Right renal pelvis (tissue), 4 donors: ENCODE measurements around the gene LY6G5C. TPM values are rescaled to one million over a fixed set of nuclear protein-coding genes. Genes with fewer than 3 reads are reported as not detected.

ENCODE experiments used
- DNase-seq, 4 donors: peaks; one replicate each; pipeline ENCODE4 v3.0.0-alpha.2; 2013; ENCODE audit warnings: low read depth in 4 of 4, low spot score in 3 of 4, missing footprints in 1 of 4
- polyA plus RNA-seq, 4 donors: library from polyadenylated mRNA; unstranded; fragments of 120-200 nt; gene quantifications; one replicate each; pipeline ENCODE4 v1.2.1, GENCODE V29; 2013; ENCODE audit not compliant: insufficient read length in 4 of 4

LY6G5C gene
- polyA plus RNA-seq, 4 donors = 2.4 to 3.3 (median 2.7) TPM

DNA sequence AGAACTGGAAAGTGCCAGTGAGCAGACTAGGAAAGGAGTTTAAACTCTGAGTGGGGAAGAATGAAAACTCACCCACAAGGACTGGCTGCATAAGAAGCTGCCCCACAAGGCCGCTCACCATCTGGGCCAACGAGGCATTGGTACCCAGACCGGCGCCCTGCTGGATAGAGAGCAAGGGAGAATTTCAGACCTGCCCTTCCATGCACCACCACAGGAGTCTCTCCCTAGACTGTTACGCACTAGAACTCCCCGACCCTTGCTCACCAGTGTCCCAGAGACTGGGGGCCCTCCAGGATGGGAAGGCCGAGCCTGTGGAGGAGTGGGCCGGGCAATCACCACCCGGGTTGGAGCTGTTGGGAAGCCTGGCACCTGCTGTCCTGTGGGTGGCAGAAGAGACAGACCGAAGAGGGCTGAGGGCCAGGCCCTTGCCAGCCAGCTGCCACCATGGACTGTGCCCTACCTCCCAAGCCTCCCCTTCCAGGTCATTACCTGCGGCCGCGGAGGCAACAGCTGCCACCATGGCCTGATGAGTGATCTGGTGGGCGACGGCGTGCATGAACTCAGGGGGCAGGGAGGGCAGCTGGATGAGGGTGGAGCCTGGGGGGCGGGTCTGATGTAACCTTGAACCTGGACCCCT, 36.9 kb downstream of the LY6G5C start:
- no peak for DNase-seq

- DNase-seq = no peak
Observed at GRCh38 chr6:31642798-31643570, 37.9 kb downstream of the LY6G5C start.

DNA sequence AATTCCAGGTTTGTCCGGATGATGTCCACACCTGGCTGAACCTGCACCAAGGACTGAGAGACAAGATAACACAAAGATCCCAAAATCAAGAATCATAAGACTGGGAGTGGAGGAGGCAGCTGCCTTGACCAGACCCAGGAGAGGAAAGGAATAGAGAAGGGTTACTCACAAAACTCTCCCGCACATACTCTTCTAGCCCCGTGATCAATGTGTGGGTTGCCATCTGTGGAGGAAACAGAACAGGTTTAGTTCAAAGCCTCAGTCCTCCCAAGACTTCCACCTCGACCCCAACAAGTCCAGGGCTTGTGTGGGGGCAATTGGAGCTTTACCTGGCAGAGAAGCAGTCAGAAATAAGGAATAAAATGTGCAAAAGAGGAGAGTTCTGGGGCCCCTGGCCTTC, 39.5 kb downstream of the LY6G5C start:
- no peak for DNase-seq

DNA sequence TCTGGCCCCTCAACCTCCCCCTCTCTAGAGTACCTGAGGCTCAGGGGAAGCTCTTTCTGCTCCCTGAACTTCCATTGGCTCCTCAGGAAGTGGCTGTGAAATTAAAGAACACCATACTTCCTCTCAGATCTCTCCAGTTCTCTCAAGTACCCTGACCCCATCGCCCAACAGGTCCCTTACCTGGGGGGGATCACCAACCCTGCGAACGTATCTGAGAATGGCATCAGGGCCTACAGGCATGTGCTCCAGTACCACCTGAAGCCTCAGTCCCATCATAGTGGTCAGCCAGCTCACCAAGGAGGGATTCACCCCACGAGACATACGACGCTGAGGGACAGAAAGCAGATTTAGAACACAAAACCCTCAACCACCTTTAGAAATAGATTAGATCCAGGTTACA, 40.3 kb downstream of the LY6G5C start:
- DNase-seq = no peak

DNA sequence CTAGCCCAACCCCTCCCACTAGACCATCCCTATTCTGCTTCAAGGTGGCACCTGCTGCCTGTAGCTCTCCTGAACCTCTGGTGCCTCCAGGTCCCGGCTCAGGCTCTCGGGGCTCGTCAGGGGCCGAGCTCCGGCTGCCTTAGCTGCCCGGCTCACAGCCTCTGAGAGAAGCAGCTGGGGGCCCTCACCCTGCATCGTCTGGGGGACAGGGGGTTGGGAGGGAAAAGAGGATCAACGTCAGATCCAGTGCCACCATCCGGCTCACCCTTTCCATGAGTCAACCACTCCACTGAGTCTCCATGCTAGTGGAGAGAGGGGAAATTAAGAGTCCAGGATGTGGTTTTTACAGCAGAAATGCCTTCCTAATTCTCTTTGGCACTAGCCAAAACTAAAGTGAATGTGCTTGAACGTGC, 41.4 kb downstream of the LY6G5C start:
- no peak for DNase-seq

- no peak for DNase-seq
Observed at GRCh38 chr6:31639043-31639442, 41.8 kb downstream of the LY6G5C start.

GRCh38 chr6:31636698-31637596, 43.9 kb downstream of the LY6G5C start:
- no peak for DNase-seq

- no peak for DNase-seq
Observed at GRCh38 chr6:31634969-31635575, 45.8 kb downstream of the LY6G5C start.

DNA sequence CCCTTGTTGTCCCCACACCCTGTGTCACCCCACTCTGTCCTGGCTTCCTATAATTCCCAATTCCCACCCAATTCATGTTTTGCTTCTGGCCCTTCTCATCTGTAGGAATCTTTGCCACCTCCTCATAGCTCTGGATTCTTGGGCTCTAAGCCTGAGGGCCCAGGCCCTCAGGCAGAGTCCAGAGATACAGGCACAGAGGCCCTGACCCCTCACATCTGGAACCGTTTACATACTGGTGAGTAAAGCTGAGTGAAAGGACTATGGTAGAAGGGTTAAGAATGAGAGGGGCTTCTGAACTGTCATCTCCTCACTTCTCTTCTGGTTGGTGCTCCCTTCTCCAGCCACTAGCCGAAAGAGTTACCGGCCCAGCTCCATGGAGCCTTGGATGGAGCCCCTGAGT, 46.7 kb downstream of the LY6G5C start:
- DNase-seq = no peak

GRCh38 chr6:31633447-31633846, 47.4 kb downstream of the LY6G5C start:
- DNase-seq = no peak

DNA sequence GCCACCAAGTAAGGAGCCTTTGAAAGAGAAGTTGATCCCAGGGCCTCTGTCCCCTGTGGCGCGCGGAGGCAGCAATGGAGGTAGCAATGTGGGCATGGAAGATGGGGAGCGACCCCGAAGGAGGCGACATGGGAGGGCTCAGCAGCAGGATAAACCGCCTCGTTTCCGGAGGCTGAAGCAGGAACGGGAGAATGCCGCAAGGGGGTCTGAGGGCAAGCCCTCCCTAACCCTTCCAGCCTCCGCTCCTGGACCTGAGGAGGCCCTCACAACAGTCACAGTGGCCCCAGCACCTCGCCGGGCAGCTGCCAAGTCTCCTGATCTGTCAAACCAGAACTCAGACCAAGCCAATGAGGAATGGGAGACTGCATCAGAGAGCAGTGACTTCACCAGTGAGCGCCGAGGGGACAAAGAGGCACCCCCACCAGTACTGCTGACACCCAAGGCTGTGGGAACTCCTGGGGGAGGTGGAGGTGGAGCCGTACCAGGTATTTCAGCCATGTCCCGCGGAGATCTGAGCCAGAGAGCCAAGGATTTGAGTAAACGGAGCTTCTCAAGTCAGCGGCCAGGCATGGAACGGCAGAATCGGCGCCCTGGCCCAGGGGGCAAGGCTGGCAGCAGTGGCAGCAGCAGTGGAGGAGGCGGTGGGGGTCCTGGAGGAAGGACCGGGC, 48.5 kb downstream of the LY6G5C start:
- no peak for DNase-seq

DNA sequence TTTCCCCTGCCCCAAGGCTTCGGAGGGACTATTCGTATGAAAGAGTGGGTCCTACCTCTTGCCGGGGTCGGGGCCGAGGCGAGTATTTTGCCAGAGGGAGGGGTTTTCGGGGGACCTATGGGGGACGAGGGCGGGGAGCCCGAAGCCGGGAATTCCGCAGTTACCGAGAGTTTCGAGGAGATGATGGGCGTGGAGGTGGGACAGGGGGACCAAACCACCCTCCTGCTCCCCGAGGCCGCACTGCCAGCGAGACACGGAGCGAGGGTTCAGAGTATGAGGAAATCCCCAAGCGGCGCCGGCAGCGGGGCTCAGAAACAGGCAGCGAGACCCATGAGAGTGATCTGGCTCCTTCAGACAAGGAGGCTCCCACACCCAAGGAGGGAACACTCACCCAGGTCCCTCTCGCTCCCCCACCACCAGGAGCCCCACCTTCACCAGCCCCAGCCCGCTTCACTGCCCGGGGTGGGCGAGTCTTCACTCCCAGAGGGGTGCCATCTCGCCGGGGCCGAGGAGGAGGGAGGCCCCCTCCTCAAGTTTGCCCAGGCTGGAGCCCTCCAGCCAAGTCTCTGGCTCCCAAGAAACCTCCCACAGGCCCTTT, 49.1 kb downstream of the LY6G5C start:
- no peak for DNase-seq

DNA sequence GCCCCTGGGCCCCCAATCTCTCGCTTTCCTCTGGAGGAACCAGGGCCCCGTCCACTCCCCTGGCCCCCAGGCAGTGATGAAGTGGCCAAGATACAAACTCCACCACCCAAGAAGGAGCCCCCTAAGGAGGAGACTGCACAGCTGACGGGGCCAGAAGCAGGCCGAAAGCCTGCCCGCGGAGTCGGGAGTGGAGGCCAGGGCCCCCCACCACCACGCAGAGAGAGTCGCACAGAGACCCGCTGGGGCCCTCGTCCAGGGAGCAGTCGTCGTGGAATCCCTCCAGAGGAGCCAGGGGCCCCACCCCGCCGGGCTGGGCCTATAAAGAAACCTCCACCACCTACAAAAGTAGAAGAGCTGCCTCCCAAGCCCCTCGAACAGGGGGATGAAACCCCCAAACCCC, 49.7 kb downstream of the LY6G5C start:
- DNase-seq = no peak

- DNase-seq = no peak
Observed at GRCh38 chr6:31630177-31630934, 50.5 kb downstream of the LY6G5C start.

DNA sequence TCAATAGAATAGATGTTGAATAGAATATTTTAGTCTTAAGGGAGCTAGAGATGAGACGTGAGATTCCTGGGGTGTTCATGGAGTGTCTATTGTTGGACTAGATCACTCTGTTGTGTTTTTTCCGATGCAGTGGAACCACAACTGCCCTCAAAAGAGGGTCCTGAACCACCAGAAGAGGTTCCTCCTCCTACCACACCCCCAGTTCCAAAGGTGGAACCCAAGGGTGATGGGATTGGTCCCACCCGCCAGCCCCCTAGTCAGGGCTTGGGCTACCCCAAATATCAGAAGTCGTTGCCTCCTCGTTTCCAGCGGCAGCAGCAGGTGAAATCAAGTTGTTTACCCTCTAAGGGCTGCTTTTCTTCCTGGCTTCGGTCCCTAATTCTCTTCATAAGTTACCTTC, 51.9 kb downstream of the LY6G5C start:
- DNase-seq = no peak

DNA sequence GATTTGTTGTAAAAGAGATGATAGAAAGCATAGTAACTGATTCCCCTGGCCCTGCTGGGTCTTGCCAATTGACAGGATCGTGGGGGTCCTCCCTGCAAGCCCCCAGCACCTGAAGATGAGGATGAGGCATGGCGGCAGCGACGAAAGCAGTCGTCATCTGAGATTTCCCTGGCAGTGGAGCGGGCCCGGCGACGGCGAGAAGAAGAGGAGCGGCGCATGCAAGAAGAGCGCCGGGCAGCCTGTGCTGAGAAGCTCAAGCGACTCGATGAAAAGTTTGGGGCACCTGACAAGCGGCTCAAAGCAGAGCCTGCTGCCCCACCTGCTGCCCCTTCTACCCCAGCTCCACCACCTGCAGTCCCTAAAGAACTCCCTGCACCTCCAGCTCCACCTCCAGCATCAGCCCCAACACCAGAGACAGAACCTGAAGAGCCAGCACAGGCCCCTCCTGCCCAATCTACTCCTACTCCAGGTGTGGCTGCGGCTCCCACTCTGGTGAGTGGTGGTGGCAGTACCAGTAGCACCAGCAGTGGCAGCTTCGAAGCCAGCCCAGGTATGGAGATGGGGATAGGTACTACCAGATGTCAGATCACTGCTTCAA, 53.1 kb downstream of the LY6G5C start:
- DNase-seq = no peak

DNA sequence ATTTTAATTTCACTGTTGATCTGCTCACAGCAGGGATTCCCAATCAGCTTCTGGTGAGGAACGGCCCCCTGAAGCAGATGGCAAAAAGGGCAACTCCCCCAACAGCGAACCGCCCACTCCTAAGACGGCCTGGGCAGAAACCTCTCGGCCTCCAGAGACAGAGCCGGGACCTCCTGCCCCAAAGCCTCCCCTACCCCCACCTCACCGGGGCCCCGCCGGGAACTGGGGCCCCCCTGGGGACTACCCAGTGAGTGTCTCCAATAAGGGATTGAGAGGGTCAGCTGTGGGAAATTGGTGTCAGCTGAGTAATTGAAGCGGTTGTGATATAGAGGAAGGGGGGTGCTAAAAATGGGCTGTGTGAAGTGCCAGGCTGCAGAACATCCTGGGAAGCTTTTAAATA, 53.9 kb downstream of the LY6G5C start:
- DNase-seq = no peak
